HepG2 (cell line): ENCODE data around the gene IFRD1.

Experiments
- FOXP4 ChIP-seq: sonication (generic); formaldehyde crosslinking; IDR thresholded peaks from 2 replicates; pipeline ENCODE4 v1.4.0; 2020; ENCODE audit warnings: missing genetic modification reagents
- GPN1 ChIP-seq: sonication (generic); formaldehyde crosslinking; IDR thresholded peaks from 2 replicates; pipeline ENCODE4 v1.5.1; 2020; ENCODE audit warnings: missing genetic modification reagents, borderline replicate concordance
- MXD4 ChIP-seq: IDR thresholded peaks from 2 replicates; pipeline ENCODE4 v1.6.1; 2016; ENCODE audit warnings: mild to moderate bottlenecking, missing biosample characterization, missing genetic modification reagents
- U2AF2 ChIP-seq: fragments of 200-400 bp; formaldehyde crosslinking; IDR thresholded peaks from 2 replicates; pipeline ENCODE4 v1.6.1; 2017; ENCODE audit warnings: low read depth, mild to moderate bottlenecking, low read length
- ZNF644 ChIP-seq: IDR thresholded peaks from 2 replicates; pipeline ENCODE4 v1.6.1; 2016; ENCODE audit warnings: low read depth

GRCh38 chr7:112501801-112502503 lies 51.7 kb downstream of the IFRD1 start:
- TF ChIP-seq U2AF2 (no peak), GPN1 (CRISPR knock-in tag) (no peak), FOXP4 (CRISPR knock-in tag) (no peak), MXD4 (CRISPR knock-in tag) (no peak), ZNF644 (CRISPR knock-in tag) (no peak)
